ENCODE measurements around the gene FSTL4.

GRCh38 chr5:133434336-133434735 is 178.0 kb downstream of the FSTL4 start:
- no peak for TF ChIP-seq CTCF (conservative IDR thresholded peaks at IDR 0.05; ENCODE audit: low read depth, low read length)
- no peak for TF ChIP-seq MAFK (IDR thresholded peaks at IDR 0.05; ENCODE audit: low read depth, low read length)
- no peak for TF ChIP-seq POLR2A (IDR thresholded peaks at IDR 0.05; ENCODE audit: low read depth, low read length)
- TF ChIP-seq RAD21 (IDR thresholded peaks at IDR 0.05; ENCODE audit: low read length), result no peak
- TF ChIP-seq CEBPB (IDR thresholded peaks at IDR 0.05; ENCODE audit: low read depth, low read length), result no peak
- no peak for TF ChIP-seq MXI1 (IDR thresholded peaks at IDR 0.05; ENCODE audit: borderline replicate concordance, low read depth, low read length)
- no peak for TF ChIP-seq CHD1 (IDR thresholded peaks at IDR 0.05; ENCODE audit: low read depth, low read length)
- no peak for TF ChIP-seq FOS (IDR thresholded peaks at IDR 0.05; ENCODE audit: low read depth, low read length)
- no peak for TF ChIP-seq MAZ (IDR thresholded peaks at IDR 0.05; ENCODE audit: borderline replicate concordance, low read depth, low read length)
- no peak for TF ChIP-seq NFE2L2 (IDR thresholded peaks at IDR 0.05; ENCODE audit: low read depth, low read length)
- no peak for TF ChIP-seq SMC3 (IDR thresholded peaks at IDR 0.05; ENCODE audit: low read depth, low read length)

All from IMR-90 (cell line).